Effector CD8-positive, alpha-beta T cell (primary cell): ENCODE measurements around the gene HMGN3.

Experiments
- DNase-seq: peaks from one replicate; lab custom pipeline; 2025; lab: John Stamatoyannopoulos, UW

Gene HMGN3

GRCh38 chr6:79184641-79185040, 49.8 kb downstream of the HMGN3 start:
- DNase-seq = no peak

GRCh38 chr6:79184086-79184485, 50.4 kb downstream of the HMGN3 start:
- no peak for DNase-seq

- no peak for DNase-seq
These were observed 54.4 kb downstream of the HMGN3 start for GRCh38 chr6:79180052-79180451.

GRCh38 chr6:79173378-79173777, 61.1 kb downstream of the HMGN3 start:
- no peak for DNase-seq

GRCh38 chr6:79170959-79171358, 63.5 kb downstream of the HMGN3 start:
- no peak for DNase-seq

- no peak for DNase-seq
These were observed 64.1 kb downstream of the HMGN3 start for GRCh38 chr6:79170431-79170830.

- DNase-seq = no peak
These were observed 65.8 kb downstream of the HMGN3 start for GRCh38 chr6:79168695-79168980.

- DNase-seq = no peak
These were observed 66.4 kb downstream of the HMGN3 start for GRCh38 chr6:79167931-79168694.

GRCh38 chr6:79159846-79160245, 74.6 kb downstream of the HMGN3 start:
- DNase-seq = no peak

GRCh38 chr6:79158856-79159516, 75.5 kb downstream of the HMGN3 start:
- no peak for DNase-seq

GRCh38 chr6:79157961-79158644, 76.4 kb downstream of the HMGN3 start:
- no peak for DNase-seq

GRCh38 chr6:79152269-79152737, 82.2 kb downstream of the HMGN3 start:
- DNase-seq = no peak
